ENCODE results near the gene KCNJ5.

KCNJ5 gene

DNA sequence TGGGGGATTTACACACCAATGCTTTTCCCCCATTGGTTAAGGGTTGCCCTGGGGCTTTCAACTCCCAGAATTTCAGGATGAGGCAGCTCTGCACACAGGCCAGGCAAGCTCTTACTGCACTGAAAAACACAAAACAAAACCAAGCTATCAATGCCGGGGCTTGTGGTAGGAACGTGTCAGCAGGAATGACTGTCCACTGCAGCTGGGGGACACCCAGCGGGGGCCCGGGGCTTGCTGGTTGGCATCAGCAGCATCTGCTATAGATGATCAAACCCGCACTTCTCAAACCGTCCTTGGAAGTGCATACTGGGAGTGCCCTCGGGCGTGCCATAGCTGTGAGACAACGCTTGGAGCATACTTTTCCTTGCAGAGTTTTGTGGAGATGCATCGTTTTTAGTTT, 43.8 kb downstream of the KCNJ5 start:
- H3K27me3 ChIP-seq (ENCODE audit: insufficient read depth, poor library complexity, severe bottlenecking), result no peaks in the 10 kb centered on the region
- no peak for DNase-seq (ENCODE audit: low read depth in 1 of 2, low spot score in 1 of 2)
- TF ChIP-seq, protein P1, sequence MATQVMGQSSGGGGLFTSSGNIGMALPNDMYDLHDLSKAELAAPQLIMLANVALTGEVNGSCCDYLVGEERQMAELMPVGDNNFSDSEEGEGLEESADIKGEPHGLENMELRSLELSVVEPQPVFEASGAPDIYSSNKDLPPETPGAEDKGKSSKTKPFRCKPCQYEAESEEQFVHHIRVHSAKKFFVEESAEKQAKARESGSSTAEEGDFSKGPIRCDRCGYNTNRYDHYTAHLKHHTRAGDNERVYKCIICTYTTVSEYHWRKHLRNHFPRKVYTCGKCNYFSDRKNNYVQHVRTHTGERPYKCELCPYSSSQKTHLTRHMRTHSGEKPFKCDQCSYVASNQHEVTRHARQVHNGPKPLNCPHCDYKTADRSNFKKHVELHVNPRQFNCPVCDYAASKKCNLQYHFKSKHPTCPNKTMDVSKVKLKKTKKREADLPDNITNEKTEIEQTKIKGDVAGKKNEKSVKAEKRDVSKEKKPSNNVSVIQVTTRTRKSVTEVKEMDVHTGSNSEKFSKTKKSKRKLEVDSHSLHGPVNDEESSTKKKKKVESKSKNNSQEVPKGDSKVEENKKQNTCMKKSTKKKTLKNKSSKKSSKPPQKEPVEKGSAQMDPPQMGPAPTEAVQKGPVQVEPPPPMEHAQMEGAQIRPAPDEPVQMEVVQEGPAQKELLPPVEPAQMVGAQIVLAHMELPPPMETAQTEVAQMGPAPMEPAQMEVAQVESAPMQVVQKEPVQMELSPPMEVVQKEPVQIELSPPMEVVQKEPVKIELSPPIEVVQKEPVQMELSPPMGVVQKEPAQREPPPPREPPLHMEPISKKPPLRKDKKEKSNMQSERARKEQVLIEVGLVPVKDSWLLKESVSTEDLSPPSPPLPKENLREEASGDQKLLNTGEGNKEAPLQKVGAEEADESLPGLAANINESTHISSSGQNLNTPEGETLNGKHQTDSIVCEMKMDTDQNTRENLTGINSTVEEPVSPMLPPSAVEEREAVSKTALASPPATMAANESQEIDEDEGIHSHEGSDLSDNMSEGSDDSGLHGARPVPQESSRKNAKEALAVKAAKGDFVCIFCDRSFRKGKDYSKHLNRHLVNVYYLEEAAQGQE (IDR thresholded peaks at IDR 0.05; ENCODE audit: insufficient replicate concordance, low read depth), result no peak
- TF ChIP-seq GABPA (IDR thresholded peaks at IDR 0.05; ENCODE audit: low read depth) (no peak), SPI1 (IDR thresholded peaks at IDR 0.05; ENCODE audit: borderline replicate concordance, low read depth) (no peak), POLR2AphosphoS5 (IDR thresholded peaks at IDR 0.05; ENCODE audit: low read depth) (no peak)
- TF ChIP-seq, protein P2, sequence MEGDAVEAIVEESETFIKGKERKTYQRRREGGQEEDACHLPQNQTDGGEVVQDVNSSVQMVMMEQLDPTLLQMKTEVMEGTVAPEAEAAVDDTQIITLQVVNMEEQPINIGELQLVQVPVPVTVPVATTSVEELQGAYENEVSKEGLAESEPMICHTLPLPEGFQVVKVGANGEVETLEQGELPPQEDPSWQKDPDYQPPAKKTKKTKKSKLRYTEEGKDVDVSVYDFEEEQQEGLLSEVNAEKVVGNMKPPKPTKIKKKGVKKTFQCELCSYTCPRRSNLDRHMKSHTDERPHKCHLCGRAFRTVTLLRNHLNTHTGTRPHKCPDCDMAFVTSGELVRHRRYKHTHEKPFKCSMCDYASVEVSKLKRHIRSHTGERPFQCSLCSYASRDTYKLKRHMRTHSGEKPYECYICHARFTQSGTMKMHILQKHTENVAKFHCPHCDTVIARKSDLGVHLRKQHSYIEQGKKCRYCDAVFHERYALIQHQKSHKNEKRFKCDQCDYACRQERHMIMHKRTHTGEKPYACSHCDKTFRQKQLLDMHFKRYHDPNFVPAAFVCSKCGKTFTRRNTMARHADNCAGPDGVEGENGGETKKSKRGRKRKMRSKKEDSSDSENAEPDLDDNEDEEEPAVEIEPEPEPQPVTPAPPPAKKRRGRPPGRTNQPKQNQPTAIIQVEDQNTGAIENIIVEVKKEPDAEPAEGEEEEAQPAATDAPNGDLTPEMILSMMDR (IDR thresholded peaks at IDR 0.05; ENCODE audit: insufficient read depth, low read length), result no peak
- H3K4me3 ChIP-seq (replicated peaks; ENCODE audit: insufficient read depth, low read length), result no peak overlapping the region
- no peak overlapping the region for H3K27ac ChIP-seq (replicated peaks)

DNA sequence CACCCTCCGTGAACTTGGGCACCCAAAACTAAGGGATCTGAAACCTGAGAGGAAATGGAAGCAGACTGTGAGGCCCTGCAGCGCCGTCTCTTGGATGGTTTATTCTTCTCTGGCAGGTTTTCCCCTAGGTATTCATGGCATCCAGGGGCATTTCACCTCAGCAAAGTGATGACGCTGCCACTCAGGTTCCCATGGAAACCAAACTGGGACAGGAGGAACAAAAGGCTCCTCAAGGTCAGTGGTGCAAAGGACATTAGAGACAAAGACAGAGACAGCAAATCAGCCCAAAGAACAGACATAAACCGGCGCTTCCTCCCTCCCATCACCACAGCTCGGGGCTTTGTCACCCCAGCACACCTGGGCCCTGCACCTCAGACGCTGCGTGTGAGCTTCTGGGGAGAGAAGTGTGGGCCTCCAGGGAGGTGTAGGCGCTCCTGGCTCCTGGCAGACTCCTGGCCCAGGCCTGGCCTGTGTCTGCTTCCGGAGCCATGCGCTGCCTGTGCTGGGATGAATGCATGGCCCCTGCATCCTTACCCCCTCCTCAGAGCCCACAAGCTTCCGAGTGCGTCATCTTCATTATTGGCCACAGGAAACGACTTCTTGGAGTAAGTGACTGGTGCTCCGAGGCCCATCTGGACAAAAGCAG, 45.6 kb downstream of the KCNJ5 start:
- Histone ChIP-seq H3K27me3 (ENCODE audit: insufficient read depth, poor library complexity, severe bottlenecking) (no peaks in the 10 kb centered on the region), H3K27ac (replicated peaks) (no peak overlapping the region), H3K4me3 (replicated peaks; ENCODE audit: insufficient read depth, low read length) (no peak overlapping the region)
- TF ChIP-seq GABPA (IDR thresholded peaks at IDR 0.05; ENCODE audit: low read depth) (no peak), POLR2AphosphoS5 (IDR thresholded peaks at IDR 0.05; ENCODE audit: low read depth) (no peak), SPI1 (IDR thresholded peaks at IDR 0.05; ENCODE audit: borderline replicate concordance, low read depth) (no peak)
- TF ChIP-seq, protein P1 (IDR thresholded peaks at IDR 0.05; ENCODE audit: insufficient replicate concordance, low read depth), result no peak
- TF ChIP-seq, protein P2 (IDR thresholded peaks at IDR 0.05; ENCODE audit: insufficient read depth, low read length), result no peak
- no peak for DNase-seq (ENCODE audit: low read depth in 1 of 2, low spot score in 1 of 2)

DNA sequence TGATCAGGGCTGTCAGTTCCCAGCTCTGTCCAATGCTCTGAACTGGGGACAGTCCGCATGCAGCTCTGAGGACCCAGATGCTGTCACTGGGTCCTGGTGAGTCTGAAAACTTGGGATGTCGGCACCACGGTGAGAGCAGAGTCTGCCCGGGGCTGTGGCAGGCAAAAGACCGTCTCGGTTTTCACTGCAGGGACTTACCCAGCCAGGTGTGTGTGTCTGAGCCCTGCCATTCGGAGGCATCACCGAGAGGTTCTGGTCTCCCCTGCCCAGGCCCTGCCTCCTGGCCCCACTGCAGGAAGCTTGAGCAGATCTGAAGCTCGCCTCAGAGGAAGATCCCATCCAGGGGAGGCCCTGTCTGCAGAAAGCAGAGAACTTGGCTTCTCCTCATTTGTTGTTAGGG, 46.3 kb downstream of the KCNJ5 start:
- DNase-seq (ENCODE audit: low read depth in 1 of 2, low spot score in 1 of 2), result no peak
- Histone ChIP-seq H3K27ac (replicated peaks) (no peak overlapping the region), H3K4me3 (replicated peaks; ENCODE audit: insufficient read depth, low read length) (no peak overlapping the region), H3K27me3 (ENCODE audit: insufficient read depth, poor library complexity, severe bottlenecking) (no peaks in the 10 kb centered on the region)
- TF ChIP-seq, protein P2 (IDR thresholded peaks at IDR 0.05; ENCODE audit: insufficient read depth, low read length), result no peak
- TF ChIP-seq POLR2AphosphoS5 (IDR thresholded peaks at IDR 0.05; ENCODE audit: low read depth) (no peak), GABPA (IDR thresholded peaks at IDR 0.05; ENCODE audit: low read depth) (no peak), SPI1 (IDR thresholded peaks at IDR 0.05; ENCODE audit: borderline replicate concordance, low read depth) (no peak)
- TF ChIP-seq, protein P1 (IDR thresholded peaks at IDR 0.05; ENCODE audit: insufficient replicate concordance, low read depth), result no peak

Data from HL-60 (cell line).